KOPT-K1 (cell line): ENCODE results near the gene A1CF.
"Not testable (repeated sequence)": the region's sequence is repeated elsewhere in the genome, so short reads cannot be mapped to it uniquely, and the experiment has no call there.

Source experiments
- H3K27ac ChIP-seq: fragments of 200-600 bp; sonication (generic); 2 replicates; pipeline ENCODE4 v1.5.1; 2016; ENCODE audit warnings: antibody characterized with exemption, mild to moderate bottlenecking, low read depth, low read length; ENCODE audit not compliant: poor library complexity, severe bottlenecking
- H3K36me3 ChIP-seq: fragments of 200-600 bp; sonication (generic); 2 replicates; pipeline ENCODE4 v1.5.1; 2017; ENCODE audit warnings: antibody characterized with exemption, mild to moderate bottlenecking, low read length, moderate library complexity; ENCODE audit not compliant: insufficient read depth
- H3K9me3 ChIP-seq: fragments of 200-600 bp; sonication (generic); 2 replicates; pipeline ENCODE4 v1.5.1; 2017; ENCODE audit warnings: antibody characterized with exemption, low read length, mild to moderate bottlenecking; ENCODE audit not compliant: insufficient read depth, poor library complexity, severe bottlenecking

The A1CF gene, protein sequence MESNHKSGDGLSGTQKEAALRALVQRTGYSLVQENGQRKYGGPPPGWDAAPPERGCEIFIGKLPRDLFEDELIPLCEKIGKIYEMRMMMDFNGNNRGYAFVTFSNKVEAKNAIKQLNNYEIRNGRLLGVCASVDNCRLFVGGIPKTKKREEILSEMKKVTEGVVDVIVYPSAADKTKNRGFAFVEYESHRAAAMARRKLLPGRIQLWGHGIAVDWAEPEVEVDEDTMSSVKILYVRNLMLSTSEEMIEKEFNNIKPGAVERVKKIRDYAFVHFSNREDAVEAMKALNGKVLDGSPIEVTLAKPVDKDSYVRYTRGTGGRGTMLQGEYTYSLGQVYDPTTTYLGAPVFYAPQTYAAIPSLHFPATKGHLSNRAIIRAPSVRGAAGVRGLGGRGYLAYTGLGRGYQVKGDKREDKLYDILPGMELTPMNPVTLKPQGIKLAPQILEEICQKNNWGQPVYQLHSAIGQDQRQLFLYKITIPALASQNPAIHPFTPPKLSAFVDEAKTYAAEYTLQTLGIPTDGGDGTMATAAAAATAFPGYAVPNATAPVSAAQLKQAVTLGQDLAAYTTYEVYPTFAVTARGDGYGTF

DNA sequence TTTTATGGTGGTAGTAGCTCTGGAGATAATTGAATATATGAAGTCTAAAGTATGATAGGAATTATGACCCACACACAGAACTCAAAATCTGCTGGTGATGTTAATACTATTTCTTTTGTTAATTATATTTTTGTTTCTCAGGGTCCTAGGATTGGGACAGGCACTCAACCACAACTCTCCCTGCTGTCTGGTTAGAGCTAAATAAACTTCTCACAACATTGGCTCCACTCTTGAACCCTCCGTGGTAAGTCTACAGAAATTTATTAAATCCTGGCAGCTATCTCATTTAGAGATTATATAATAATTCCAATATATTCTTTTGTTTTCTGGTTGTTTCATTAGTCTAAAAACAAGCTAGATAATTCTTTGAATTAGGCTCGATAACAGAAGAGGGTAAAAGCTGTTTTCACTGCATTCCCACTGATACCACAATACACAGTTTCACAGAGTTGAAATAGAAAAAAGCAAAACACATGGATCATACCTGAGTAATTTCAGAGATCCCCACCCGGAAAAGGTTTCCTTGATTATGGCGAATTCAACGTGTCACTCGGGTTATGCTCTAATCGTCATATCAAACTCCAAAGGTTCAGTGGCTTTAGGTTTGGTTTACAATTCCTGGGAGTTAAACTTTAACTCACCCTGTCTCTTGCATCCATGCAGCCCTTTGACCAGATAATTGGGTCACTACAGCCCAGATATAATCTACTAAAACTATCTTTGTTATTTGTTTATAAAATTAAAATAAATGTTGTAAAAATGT is at the start of gene A1CF:
Gene A1CF (minus strand): TSS at position 531 of the 763 bp plus-strand sequence. CDS start 25,687 bp downstream, outside the sequence.
- H3K27ac ChIP-seq = no peak within 1 kb of the TSS
- no peaks in the 10 kb centered on the region for H3K9me3 ChIP-seq
- H3K36me3 ChIP-seq = no peaks in the 10 kb centered on the region

GRCh38 chr10:50931948-50932431 is 46.6 kb upstream of the A1CF start:
- Histone ChIP-seq H3K27ac (no peak overlapping the region), H3K36me3 (no peaks in the 10 kb centered on the region)

GRCh38 chr10:50929670-50930069 is 44.2 kb upstream of the A1CF start:
- Histone ChIP-seq H3K27ac (no peak overlapping the region), H3K9me3 (no peaks in the 10 kb centered on the region), H3K36me3 (no peaks in the 10 kb centered on the region)

More at GRCh38 chr10:50931948-50932431, 46.6 kb upstream of the A1CF start:
- H3K9me3 ChIP-seq = no peaks in the 10 kb centered on the region

DNA sequence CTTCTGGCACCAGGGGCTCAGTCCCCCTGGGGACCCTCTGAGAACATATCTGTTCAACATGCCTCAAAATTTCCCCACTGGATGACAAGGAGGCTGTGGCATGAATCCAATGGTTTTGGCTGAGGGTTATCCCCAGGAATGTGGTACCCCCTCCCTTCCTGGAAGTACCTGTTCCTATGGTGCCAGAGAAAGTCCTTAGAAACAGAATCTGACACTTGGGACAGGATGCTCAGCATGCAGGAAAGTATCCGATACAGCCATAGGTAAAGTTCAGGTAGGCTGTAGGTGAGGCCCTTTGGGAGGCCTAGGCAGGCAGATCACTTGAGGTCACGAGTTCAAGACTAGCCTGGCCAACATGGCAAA is 42.7 kb upstream of the A1CF start:
- Histone ChIP-seq H3K9me3 (peaks cover 9% of the 10 kb centered on the region), H3K27ac (no peak overlapping the region), H3K36me3 (no peaks in the 10 kb centered on the region)

GRCh38 chr10:50927522-50928189 is 42.2 kb upstream of the A1CF start:
- no peak overlapping the region for H3K27ac ChIP-seq
- no peaks in the 10 kb centered on the region for H3K36me3 ChIP-seq
- H3K9me3 ChIP-seq = peaks cover 14% of the 10 kb centered on the region

DNA sequence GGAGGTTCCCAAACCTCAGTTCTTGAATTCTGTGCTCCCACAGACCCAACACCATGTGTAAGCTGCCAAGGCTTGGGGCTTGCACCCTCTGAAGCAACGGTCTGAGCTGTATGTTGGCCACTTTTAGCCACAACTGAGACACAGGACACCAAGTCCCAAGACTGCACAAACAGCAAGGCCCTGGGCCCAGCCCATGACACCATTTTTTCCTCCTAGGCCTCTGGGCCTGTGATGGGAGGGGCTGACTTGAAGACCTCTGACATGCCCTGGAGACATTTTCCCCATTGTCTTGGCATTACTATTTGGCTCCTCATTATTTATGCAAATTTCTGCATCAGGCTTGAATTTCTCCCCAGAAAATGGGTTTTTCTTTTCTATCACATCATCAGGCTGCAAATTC is 38.0 kb upstream of the A1CF start:
- not testable (repeated sequence) for H3K36me3 ChIP-seq, H3K27ac ChIP-seq
- H3K9me3 ChIP-seq = peaks cover 18% of the 10 kb centered on the region

DNA sequence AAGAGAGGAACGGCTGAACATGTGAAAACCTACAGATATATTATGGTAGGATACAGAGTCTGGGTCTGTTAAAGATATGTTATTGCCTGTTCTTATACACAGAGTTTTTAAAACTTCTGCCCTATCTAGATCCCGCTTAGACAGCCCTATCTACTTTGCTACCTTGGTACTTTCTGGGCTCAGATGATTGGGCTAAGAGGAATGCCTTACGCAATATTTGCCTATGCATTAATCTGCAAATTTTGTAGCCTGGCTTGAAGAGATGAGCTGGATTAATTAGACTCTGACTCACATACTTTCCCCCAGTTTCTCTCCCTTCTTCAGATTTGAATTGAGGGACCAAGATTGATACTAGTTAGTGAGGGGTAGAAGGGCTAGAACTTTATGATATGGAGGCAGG is 33.6 kb upstream of the A1CF start:
- peaks cover 18% of the 10 kb centered on the region for H3K9me3 ChIP-seq
- no peaks in the 10 kb centered on the region for H3K36me3 ChIP-seq
- no peak overlapping the region for H3K27ac ChIP-seq

DNA sequence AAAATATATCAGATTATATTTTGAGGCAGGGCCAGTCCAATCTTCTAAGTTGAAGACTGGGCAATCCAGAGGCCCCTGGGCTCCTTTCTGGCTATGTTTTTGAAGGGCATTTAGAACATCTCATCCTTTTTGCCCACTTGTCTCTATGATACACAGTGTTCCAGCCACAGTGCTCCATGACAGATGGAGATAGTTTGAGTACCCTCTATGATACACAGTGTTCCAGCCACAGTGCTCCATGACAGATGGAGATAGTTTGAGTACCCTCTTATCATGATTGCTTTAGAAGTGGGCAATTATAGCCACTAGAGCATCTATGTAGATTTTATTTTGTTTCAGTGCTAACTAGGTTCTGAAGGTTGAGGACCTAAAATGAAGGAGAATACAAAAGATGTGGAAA is 33.1 kb upstream of the A1CF start:
- H3K27ac ChIP-seq = no peak overlapping the region
- peaks cover 13% of the 10 kb centered on the region for H3K9me3 ChIP-seq
- H3K36me3 ChIP-seq = no peaks in the 10 kb centered on the region

DNA sequence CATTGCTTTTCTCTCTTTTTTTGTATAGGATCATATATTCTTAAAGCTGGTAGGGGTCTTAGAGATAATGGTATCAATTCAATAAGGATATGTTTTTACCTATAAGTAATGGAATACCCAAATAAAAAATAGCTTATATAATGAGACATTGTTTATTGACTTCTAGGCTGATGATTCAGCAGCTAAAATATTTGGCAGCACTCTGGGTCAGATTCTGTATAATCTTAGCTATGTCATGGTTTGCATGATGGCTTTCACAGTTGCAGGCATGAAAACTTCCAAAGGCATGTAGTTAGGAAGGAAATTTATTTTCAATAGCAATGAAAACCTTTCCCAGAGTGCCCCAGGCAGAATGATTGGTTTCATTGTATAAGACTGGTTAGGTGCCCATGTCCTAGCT is 32.1 kb upstream of the A1CF start:
- H3K36me3 ChIP-seq = no peaks in the 10 kb centered on the region
- peaks cover 2% of the 10 kb centered on the region for H3K9me3 ChIP-seq
- no peak overlapping the region for H3K27ac ChIP-seq

GRCh38 chr10:50909334-50910014 is 24.0 kb upstream of the A1CF start:
- Histone ChIP-seq H3K36me3 (no peaks in the 10 kb centered on the region), H3K9me3 (no peaks in the 10 kb centered on the region), H3K27ac (no peak overlapping the region)

DNA sequence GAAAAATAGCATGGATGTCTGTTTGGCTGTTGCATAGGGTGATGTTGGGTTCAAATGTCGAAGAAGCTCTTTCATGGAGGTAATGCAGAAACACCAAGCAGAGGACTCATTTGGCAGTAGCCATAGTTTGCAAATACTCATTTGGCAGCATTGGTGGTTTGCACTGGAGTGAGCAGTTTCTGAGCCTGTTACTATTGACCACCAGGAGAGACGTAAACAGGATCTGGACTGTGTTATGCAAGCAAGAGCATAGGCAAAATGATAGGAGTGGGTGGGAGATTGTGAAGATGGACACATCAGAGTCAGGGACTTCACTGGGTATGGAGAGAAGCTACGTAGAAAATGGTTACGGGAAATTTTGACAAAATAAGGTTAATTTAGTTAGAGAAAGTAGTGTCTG is 22.9 kb upstream of the A1CF start:
- Histone ChIP-seq H3K9me3 (no peaks in the 10 kb centered on the region), H3K27ac (no peak overlapping the region), H3K36me3 (no peaks in the 10 kb centered on the region)

- not testable (repeated sequence) for H3K36me3 ChIP-seq, H3K9me3 ChIP-seq, H3K27ac ChIP-seq
Observed at GRCh38 chr10:50905797-50906196, 20.4 kb upstream of the A1CF start.

- no peaks in the 10 kb centered on the region for H3K36me3 ChIP-seq
- no peak overlapping the region for H3K27ac ChIP-seq
- H3K9me3 ChIP-seq = no peaks in the 10 kb centered on the region
Observed at GRCh38 chr10:50896721-50897120, 11.3 kb upstream of the A1CF start.

GRCh38 chr10:50894312-50894711 is 8.9 kb upstream of the A1CF start:
- H3K9me3 ChIP-seq = no peaks in the 10 kb centered on the region
- H3K27ac ChIP-seq = no peak overlapping the region
- H3K36me3 ChIP-seq = no peaks in the 10 kb centered on the region
